ENCODE data around the gene RUNX3.

Gene RUNX3

DNA sequence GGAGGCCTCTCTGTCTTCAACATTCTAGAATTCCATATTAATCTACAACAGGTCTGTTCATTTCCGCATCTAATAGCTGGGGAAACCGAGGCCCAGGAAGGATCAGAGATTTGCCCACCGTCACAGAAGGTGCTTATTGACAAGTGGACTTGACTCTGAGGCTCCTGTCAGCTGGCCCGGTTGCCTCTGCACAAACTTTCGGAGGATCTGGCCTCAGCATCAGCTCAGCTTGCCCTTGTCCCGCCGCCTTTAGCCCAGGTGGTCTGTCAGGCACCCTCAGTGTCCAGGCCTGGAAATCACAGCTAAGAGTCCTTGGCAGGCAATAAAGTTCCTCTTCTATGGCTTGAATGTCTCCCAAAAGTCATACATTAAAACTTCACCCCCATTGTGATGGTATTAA, 8.2 kb upstream of the RUNX3 start:
- H3K27me3 ChIP-seq (ENCODE audit: insufficient read depth, low read depth, severe bottlenecking) = no peaks in the 10 kb centered on the region
- H3K27ac ChIP-seq = no peak overlapping the region
- no peak for DNase-seq
- H3K36me3 ChIP-seq = no peaks in the 10 kb centered on the region
- no peak overlapping the region for H3K4me3 ChIP-seq (ENCODE audit: low read depth, low read length)
- no peaks in the 10 kb centered on the region for H3K9me3 ChIP-seq (ENCODE audit: severe bottlenecking)
- no peak for TF ChIP-seq CTCF (IDR thresholded peaks at IDR 0.05; ENCODE audit: low read depth, low read length)

DNA sequence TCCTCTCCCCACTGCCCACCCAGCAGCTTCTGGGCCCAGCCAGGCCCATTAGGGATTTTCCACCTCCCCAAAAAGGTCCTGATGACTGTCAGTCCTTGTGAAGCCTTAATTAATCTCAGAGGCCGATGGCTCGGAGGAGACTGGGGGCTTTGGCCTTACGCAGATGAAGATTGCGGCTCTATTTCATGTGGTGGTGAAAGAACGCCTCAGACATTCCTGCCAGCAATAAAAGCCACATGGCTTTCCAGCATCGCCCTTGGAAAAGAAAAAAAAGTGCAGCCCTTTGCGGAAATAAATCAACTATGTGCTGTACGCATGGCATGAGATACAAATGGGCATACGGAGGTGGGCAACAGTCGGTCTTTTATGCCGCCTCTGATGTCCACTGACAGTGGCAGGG, 6.6 kb upstream of the RUNX3 start:
- Histone ChIP-seq H3K27me3 (ENCODE audit: insufficient read depth, low read depth, severe bottlenecking) (no peaks in the 10 kb centered on the region), H3K4me3 (ENCODE audit: low read depth, low read length) (no peak overlapping the region)

DNA sequence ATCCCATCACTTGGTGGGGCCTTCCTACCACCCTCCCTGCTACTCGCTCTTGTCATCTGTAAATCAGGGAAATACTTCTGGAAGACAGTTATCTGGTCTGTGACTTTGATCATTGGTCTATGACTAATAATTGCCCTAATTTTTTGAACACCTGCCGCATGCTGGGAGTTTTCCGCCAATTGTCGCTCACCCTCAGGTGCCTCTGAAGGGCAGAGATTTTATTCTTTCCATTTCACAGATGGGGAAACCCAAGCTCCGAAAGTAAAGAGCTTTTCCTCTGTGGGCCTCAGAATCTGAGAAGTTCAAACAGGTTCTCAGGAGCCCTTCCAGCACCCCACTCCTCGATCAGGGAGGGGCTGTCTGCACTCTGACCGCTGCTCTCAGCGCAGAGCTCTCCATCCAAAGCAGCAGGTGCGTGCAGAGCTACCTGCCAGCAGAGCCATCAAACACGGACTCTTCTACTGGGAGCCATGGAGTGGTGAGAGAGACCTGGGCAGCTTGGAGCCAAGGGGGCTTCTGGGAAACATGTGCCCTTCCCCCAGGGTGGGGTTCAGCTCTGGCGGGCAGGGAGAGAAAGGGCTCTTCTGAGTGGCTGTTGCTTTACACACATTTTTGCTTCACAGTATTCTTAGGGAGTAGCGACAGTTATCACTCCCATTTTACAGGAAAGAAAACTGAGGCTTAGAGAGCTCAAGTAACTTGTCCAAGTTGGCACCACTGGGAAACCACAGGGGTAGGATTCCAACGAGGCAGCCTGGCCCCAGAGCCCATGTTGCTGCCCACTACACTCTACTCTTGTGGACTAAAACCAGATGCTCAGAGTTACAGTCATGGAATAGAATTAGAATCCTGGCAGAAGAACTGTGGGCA, 5.8 kb upstream of the RUNX3 start:
- H3K36me3 ChIP-seq = no peaks in the 10 kb centered on the region
- H3K27me3 ChIP-seq (ENCODE audit: insufficient read depth, low read depth, severe bottlenecking) = no peaks in the 10 kb centered on the region
- no peak overlapping the region for H3K4me3 ChIP-seq (ENCODE audit: low read depth, low read length)
- TF ChIP-seq CTCF (IDR thresholded peaks at IDR 0.05; ENCODE audit: low read depth, low read length) = no peak
- H3K9me3 ChIP-seq (ENCODE audit: severe bottlenecking) = no peaks in the 10 kb centered on the region
- no peak overlapping the region for H3K27ac ChIP-seq
- no peak for DNase-seq

More for the DNA sequence above, 6.6 kb upstream of the RUNX3 start:
- Histone ChIP-seq H3K27ac (no peak overlapping the region), H3K9me3 (ENCODE audit: severe bottlenecking) (no peaks in the 10 kb centered on the region), H3K36me3 (no peaks in the 10 kb centered on the region)
- no peak for TF ChIP-seq CTCF (IDR thresholded peaks at IDR 0.05; ENCODE audit: low read depth, low read length)
- no peak for DNase-seq

DNA sequence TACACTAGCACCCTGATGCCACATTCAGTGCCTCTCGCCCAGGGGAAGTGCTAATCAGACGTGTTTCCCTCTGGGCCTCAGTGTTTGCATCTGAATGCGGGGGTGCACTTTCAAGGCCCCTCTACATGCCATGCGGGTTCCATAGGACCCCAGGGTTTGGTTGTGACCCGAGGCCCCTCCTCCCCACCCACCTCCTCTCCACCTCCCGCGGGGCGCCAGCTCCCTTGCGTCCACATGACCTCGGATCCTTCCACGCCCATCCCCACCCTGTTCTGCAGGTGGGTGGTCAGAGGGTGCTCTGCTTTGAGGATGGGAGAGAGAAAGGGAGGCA, 5.1 kb upstream of the RUNX3 start:
- no peaks in the 10 kb centered on the region for H3K9me3 ChIP-seq (ENCODE audit: severe bottlenecking)
- H3K36me3 ChIP-seq = no peaks in the 10 kb centered on the region
- TF ChIP-seq CTCF (IDR thresholded peaks at IDR 0.05; ENCODE audit: low read depth, low read length) = no peak
- H3K4me3 ChIP-seq (ENCODE audit: low read depth, low read length) = no peak overlapping the region
- no peak for DNase-seq
- no peaks in the 10 kb centered on the region for H3K27me3 ChIP-seq (ENCODE audit: insufficient read depth, low read depth, severe bottlenecking)
- no peak overlapping the region for H3K27ac ChIP-seq

- no peak overlapping the region for H3K4me3 ChIP-seq (ENCODE audit: low read depth, low read length)
- no peak for DNase-seq
- TF ChIP-seq CTCF (IDR thresholded peaks at IDR 0.05; ENCODE audit: low read depth, low read length) = no peak
- no peaks in the 10 kb centered on the region for H3K27me3 ChIP-seq (ENCODE audit: insufficient read depth, low read depth, severe bottlenecking)
- H3K36me3 ChIP-seq = no peaks in the 10 kb centered on the region
- H3K27ac ChIP-seq = no peak overlapping the region
- H3K9me3 ChIP-seq (ENCODE audit: severe bottlenecking) = no peaks in the 10 kb centered on the region
Observed at GRCh38 chr1:24934310-24935195, 4.5 kb upstream of the RUNX3 start.

Measured in WERI-Rb-1 (cell line).